HepG2 (cell line): Measurements from ENCODE around the gene CXCR5. TPM values are rescaled to one million over a fixed set of nuclear protein-coding genes. Genes with fewer than 3 reads are reported as not detected.

ENCODE experiments used
- BHLHE40 ChIP-seq: IDR thresholded peaks from 2 replicates; pipeline ENCODE4 v1.6.1; 2011; ENCODE audit warnings: low read length, improper control_type of control experiment
- FOXJ3 ChIP-seq: sonication (generic); formaldehyde crosslinking; IDR thresholded peaks from 2 replicates; pipeline ENCODE4 v1.4.0; 2020; ENCODE audit warnings: missing genetic modification reagents, mild to moderate bottlenecking, borderline replicate concordance
- GABPB1 ChIP-seq: IDR thresholded peaks from 2 replicates; pipeline ENCODE4 v1.6.1; 2016; ENCODE audit warnings: mild to moderate bottlenecking, missing genetic modification reagents, moderate library complexity, missing compliant biosample characterization
- JARID2 ChIP-seq: sonication (generic); formaldehyde crosslinking; IDR thresholded peaks from 2 replicates; pipeline ENCODE4 v1.8.1; 2023; ENCODE audit warnings: missing genetic modification reagents, inconsistent platforms; ENCODE audit not compliant: insufficient replicate concordance
- MIER3 ChIP-seq: IDR thresholded peaks from 2 replicates; pipeline ENCODE4 v1.6.1; 2016; ENCODE audit warnings: missing compliant biosample characterization, borderline replicate concordance
- RXRA ChIP-seq: sonication (generic); formaldehyde crosslinking; IDR thresholded peaks from 2 replicates; pipeline ENCODE4 v1.5.1; 2020; ENCODE audit warnings: missing genetic modification reagents
- TCF7 ChIP-seq: sonication (generic); IDR thresholded peaks from 2 replicates; pipeline ENCODE4 v1.6.1; 2016; ENCODE audit warnings: antibody characterized with exemption, low read depth
- ZBTB42 ChIP-seq: sonication (generic); formaldehyde crosslinking; IDR thresholded peaks from 2 replicates; pipeline ENCODE4 v1.5.0; 2020; ENCODE audit warnings: mild to moderate bottlenecking, missing genetic modification reagents
- ZFY ChIP-seq: sonication (generic); formaldehyde crosslinking; IDR thresholded peaks from 2 replicates; pipeline ENCODE4 v1.4.0; 2020; ENCODE audit warnings: missing genetic modification reagents
- ZKSCAN8 ChIP-seq: IDR thresholded peaks from 2 replicates; pipeline ENCODE4 v1.6.1; 2016; ENCODE audit warnings: borderline replicate concordance, missing genetic modification reagents, missing compliant biosample characterization
- ZNF207 ChIP-seq: fragments of 450-650 bp; IDR thresholded peaks from 2 replicates; pipeline ENCODE4 v1.6.1; 2016; ENCODE audit warnings: antibody characterized with exemption, borderline replicate concordance
- ZNF343 ChIP-seq: sonication (generic); formaldehyde crosslinking; IDR thresholded peaks from 2 replicates; pipeline ENCODE4 v1.4.0; 2020; ENCODE audit warnings: mild to moderate bottlenecking, missing genetic modification reagents
- ZNF510 ChIP-seq: sonication (generic); formaldehyde crosslinking; IDR thresholded peaks from 2 replicates; pipeline ENCODE4 v1.4.0; 2020; ENCODE audit warnings: low read depth, mild to moderate bottlenecking, missing genetic modification reagents
- ZNF674 ChIP-seq: sonication (generic); formaldehyde crosslinking; IDR thresholded peaks from 2 replicates; pipeline ENCODE4 v1.5.0; 2020; ENCODE audit warnings: low read depth, mild to moderate bottlenecking, missing genetic modification reagents
- ZSCAN12 ChIP-seq: sonication (generic); formaldehyde crosslinking; IDR thresholded peaks from 2 replicates; pipeline ENCODE4 v1.9.0; 2021; ENCODE audit warnings: mild to moderate bottlenecking, missing genetic modification reagents
- ZSCAN20 ChIP-seq: sonication (generic); formaldehyde crosslinking; IDR thresholded peaks from 2 replicates; pipeline ENCODE4 v1.4.0; 2020; ENCODE audit warnings: missing genetic modification reagents, mild to moderate bottlenecking, borderline replicate concordance
- polyA plus RNA-seq, 8 experiments: library from polyadenylated mRNA; depleted of rRNA in 3 of 8; stranded (reverse) in 7 of 8; unstranded in 1 of 8; fragments of >200 nt; fragmentation: Illumina TruSeq in 4 of 8; extraction: Trizol in 4 of 8; gene quantifications; 2 replicates each; pipeline versions ENCODE4 v1.2.1 to v1.2.3, GENCODE V29; 2011 to 2016; ENCODE audit warnings: low read depth in 4 of 8, missing spikeins in 1 of 8, mixed read lengths in 1 of 8; ENCODE audit not compliant: insufficient read depth in 1 of 8
- total RNA-seq, 5 experiments: library from RNA; depleted of rRNA; stranded (reverse); fragments of >200 nt; fragmentation: Illumina TruSeq; extraction: Trizol; gene quantifications; 2 replicates each; pipeline ENCODE4 v1.2.3, GENCODE V29; 2016; ENCODE audit warnings: low read depth in 1 of 5
- TF ChIP-seq, protein P1 (sequence below): sonication (generic); formaldehyde crosslinking; IDR thresholded peaks from 2 replicates; pipeline ENCODE4 v1.4.0; 2020; ENCODE audit warnings: missing genetic modification reagents, mild to moderate bottlenecking, borderline replicate concordance
- TF ChIP-seq, protein P2 (sequence below): sonication (generic); formaldehyde crosslinking; IDR thresholded peaks from 2 replicates; pipeline ENCODE4 v1.9.0; 2021; ENCODE audit warnings: missing genetic modification reagents, borderline replicate concordance
- TF ChIP-seq, protein P3 (sequence below): sonication (generic); formaldehyde crosslinking; IDR thresholded peaks from 2 replicates; pipeline ENCODE4 v1.4.0; 2020; ENCODE audit warnings: missing genetic modification reagents
- TF ChIP-seq, protein P4 (sequence below): sonication (generic); formaldehyde crosslinking; IDR thresholded peaks from 2 replicates; pipeline ENCODE4 v1.8.0; 2022; ENCODE audit warnings: mild to moderate bottlenecking, missing genetic modification reagents; ENCODE audit not compliant: insufficient replicate concordance
- TF ChIP-seq, protein P5 (sequence below): sonication (generic); formaldehyde crosslinking; IDR thresholded peaks from 2 replicates; pipeline ENCODE4 v1.8.1; 2023; ENCODE audit warnings: missing genetic modification reagents, mild to moderate bottlenecking, borderline replicate concordance

Gene CXCR5
- total and polyA plus RNA-seq, 2 of the 13 experiments (the other 11 are each of a cell fraction or from before 2014, with no cell fraction given), result not detected

DNA sequence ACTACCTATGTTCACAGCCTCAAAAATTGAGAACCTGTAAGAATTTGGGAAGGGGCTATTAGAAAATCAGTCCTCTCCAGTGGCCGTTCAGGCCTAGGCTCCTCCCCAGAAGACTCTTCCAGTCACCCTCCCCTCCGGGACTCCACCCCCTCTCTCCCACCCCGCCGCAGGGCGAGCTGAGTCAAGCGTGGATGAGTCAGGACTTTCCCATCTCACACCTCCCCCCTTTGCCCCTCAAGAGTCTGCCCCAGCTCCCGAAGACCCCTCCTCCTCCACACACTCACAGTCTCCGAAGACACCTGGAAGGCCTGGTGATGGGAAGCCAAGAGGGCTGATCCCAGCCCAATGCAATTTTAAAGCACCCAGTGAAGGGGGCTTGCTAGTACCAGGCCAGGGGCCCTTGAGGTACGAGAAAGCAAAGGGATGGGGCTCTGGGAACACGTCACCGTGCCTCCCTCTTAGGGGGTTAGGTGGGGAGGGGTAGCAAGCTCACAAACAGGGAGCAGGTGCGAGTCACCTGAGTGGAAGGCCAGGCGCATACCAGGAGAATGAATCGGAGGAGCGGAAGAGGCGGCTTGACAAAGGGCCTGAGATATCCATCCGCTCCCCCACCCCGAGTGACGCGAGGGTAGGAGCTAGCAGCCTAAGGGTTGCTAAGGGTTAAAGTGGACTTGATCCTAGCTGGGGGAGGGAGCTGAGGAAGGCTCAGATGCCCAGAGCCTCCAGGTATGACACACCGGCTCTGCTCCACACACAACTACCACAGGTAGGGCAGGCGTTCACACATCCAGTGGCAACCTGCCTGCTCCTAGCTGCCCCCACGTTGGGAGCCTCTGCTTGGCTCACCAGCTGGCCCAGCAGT is 28.4 kb downstream of the CXCR5 start (continued):
- TF ChIP-seq, protein P1, sequence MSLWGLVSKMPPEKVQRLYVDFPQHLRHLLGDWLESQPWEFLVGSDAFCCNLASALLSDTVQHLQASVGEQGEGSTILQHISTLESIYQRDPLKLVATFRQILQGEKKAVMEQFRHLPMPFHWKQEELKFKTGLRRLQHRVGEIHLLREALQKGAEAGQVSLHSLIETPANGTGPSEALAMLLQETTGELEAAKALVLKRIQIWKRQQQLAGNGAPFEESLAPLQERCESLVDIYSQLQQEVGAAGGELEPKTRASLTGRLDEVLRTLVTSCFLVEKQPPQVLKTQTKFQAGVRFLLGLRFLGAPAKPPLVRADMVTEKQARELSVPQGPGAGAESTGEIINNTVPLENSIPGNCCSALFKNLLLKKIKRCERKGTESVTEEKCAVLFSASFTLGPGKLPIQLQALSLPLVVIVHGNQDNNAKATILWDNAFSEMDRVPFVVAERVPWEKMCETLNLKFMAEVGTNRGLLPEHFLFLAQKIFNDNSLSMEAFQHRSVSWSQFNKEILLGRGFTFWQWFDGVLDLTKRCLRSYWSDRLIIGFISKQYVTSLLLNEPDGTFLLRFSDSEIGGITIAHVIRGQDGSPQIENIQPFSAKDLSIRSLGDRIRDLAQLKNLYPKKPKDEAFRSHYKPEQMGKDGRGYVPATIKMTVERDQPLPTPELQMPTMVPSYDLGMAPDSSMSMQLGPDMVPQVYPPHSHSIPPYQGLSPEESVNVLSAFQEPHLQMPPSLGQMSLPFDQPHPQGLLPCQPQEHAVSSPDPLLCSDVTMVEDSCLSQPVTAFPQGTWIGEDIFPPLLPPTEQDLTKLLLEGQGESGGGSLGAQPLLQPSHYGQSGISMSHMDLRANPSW (CRISPR knock-in tag), result no peak
- no peak for TF ChIP-seq ZSCAN12 (CRISPR knock-in tag)
- TF ChIP-seq TCF7, result peak; percentile 71; the same call in 1 of the 2 replicates
- TF ChIP-seq ZNF207, result no peak
- TF ChIP-seq ZNF674, result no peak
- TF ChIP-seq MIER3 (CRISPR knock-in tag), result no peak; the same call in 1 of the 2 replicates
- TF ChIP-seq, protein P2, sequence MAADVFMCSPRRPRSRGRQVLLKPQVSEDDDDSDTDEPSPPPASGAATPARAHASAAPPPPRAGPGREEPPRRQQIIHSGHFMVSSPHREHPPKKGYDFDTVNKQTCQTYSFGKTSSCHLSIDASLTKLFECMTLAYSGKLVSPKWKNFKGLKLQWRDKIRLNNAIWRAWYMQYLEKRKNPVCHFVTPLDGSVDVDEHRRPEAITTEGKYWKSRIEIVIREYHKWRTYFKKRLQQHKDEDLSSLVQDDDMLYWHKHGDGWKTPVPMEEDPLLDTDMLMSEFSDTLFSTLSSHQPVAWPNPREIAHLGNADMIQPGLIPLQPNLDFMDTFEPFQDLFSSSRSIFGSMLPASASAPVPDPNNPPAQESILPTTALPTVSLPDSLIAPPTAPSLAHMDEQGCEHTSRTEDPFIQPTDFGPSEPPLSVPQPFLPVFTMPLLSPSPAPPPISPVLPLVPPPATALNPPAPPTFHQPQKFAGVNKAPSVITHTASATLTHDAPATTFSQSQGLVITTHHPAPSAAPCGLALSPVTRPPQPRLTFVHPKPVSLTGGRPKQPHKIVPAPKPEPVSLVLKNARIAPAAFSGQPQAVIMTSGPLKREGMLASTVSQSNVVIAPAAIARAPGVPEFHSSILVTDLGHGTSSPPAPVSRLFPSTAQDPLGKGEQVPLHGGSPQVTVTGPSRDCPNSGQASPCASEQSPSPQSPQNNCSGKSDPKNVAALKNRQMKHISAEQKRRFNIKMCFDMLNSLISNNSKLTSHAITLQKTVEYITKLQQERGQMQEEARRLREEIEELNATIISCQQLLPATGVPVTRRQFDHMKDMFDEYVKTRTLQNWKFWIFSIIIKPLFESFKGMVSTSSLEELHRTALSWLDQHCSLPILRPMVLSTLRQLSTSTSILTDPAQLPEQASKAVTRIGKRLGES (CRISPR knock-in tag), result no peak
- TF ChIP-seq BHLHE40, result peak; percentile 80
- TF ChIP-seq, protein P3, sequence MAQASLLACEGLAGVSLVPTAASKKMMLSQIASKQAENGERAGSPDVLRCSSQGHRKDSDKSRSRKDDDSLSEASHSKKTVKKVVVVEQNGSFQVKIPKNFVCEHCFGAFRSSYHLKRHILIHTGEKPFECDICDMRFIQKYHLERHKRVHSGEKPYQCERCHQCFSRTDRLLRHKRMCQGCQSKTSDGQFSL (CRISPR knock-in tag), result peak; percentile 55; the same call in 1 of the 2 replicates
- no peak for TF ChIP-seq FOXJ3 (CRISPR knock-in tag)
- no peak for TF ChIP-seq ZBTB42 (CRISPR knock-in tag)
- no peak for TF ChIP-seq ZKSCAN8 (CRISPR knock-in tag)
- no peak for TF ChIP-seq ZFY (CRISPR knock-in tag)
- TF ChIP-seq JARID2 (CRISPR knock-in tag), result no peak
- TF ChIP-seq GABPB1 (CRISPR knock-in tag), result peak; percentile 10; the same call in 1 of the 2 replicates
- TF ChIP-seq, protein P4, sequence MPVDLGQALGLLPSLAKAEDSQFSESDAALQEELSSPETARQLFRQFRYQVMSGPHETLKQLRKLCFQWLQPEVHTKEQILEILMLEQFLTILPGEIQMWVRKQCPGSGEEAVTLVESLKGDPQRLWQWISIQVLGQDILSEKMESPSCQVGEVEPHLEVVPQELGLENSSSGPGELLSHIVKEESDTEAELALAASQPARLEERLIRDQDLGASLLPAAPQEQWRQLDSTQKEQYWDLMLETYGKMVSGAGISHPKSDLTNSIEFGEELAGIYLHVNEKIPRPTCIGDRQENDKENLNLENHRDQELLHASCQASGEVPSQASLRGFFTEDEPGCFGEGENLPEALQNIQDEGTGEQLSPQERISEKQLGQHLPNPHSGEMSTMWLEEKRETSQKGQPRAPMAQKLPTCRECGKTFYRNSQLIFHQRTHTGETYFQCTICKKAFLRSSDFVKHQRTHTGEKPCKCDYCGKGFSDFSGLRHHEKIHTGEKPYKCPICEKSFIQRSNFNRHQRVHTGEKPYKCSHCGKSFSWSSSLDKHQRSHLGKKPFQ (CRISPR knock-in tag), result no peak
- TF ChIP-seq ZSCAN20, result no peak
- peak; percentile 31 for TF ChIP-seq RXRA (CRISPR knock-in tag)
- TF ChIP-seq, protein P5, sequence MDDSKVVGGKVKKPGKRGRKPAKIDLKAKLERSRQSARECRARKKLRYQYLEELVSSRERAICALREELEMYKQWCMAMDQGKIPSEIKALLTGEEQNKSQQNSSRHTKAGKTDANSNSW (CRISPR knock-in tag), result peak; percentile 70; the same call in 1 of the 2 replicates
- 0 out of 2 replicates have a peak, but pooled peaks have one; percentile 29 for TF ChIP-seq ZNF343 (CRISPR knock-in tag)
- no peak for TF ChIP-seq ZNF510 (CRISPR knock-in tag)
